Breast epithelium (tissue), 3 donors: ENCODE results near the gene ANGEL2.

Experiments used
- POLR2AphosphoS5 ChIP-seq, 3 donors: sonication (generic); formaldehyde crosslinking; IDR thresholded peaks; one replicate each; pipeline ENCODE4 v1.6.1; 2017; ENCODE audit warnings: antibody characterized with exemption in 3 of 3
- TF ChIP-seq, protein P1 (sequence below), 3 donors: fragments of 450-650 bp; IDR thresholded peaks; one replicate each; pipeline ENCODE4 v1.5.1; 2016 to 2017; ENCODE audit warnings: antibody characterized with exemption in 3 of 3, mild to moderate bottlenecking in 3 of 3, moderate library complexity in 3 of 3

DNA sequence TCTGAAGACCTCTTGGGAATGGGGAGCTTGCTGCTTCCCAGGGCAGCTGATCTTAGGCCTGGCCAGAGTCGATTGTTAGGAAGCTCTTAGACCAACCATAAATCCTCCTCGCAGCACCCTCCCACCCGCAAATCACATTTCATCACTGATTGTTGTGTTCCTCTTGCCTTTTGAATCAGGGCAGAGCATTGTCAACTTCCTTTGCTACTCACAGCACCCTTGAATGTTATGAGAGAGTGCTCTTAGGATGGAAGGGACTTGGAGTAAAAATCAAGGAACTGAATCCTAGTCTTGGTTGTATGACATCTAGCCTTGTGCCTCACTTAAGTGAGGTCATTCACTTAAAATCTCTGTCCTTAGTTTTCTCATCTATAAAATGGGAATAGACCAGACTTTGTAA lies 62.3 kb downstream of the ANGEL2 start:
- TF ChIP-seq, protein P1, sequence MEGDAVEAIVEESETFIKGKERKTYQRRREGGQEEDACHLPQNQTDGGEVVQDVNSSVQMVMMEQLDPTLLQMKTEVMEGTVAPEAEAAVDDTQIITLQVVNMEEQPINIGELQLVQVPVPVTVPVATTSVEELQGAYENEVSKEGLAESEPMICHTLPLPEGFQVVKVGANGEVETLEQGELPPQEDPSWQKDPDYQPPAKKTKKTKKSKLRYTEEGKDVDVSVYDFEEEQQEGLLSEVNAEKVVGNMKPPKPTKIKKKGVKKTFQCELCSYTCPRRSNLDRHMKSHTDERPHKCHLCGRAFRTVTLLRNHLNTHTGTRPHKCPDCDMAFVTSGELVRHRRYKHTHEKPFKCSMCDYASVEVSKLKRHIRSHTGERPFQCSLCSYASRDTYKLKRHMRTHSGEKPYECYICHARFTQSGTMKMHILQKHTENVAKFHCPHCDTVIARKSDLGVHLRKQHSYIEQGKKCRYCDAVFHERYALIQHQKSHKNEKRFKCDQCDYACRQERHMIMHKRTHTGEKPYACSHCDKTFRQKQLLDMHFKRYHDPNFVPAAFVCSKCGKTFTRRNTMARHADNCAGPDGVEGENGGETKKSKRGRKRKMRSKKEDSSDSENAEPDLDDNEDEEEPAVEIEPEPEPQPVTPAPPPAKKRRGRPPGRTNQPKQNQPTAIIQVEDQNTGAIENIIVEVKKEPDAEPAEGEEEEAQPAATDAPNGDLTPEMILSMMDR (IDR thresholded peaks at IDR 0.05), result no peak
- TF ChIP-seq POLR2AphosphoS5 (IDR thresholded peaks at IDR 0.05), result no peak
